Activated T-helper 2 cell treated with anti-CD3 and anti-CD28 coated beads, Interferon-gamma antibody, Interleukin-2, Interleukin-4, amounts not matched to agents 10 μg/mL and 5 μg/mL and 100 μg/mL, durations not matched to agents 14 hours and 24 hours and 36 hours (primary cell): ENCODE results near the gene NCF4. TPM values are rescaled to one million over a fixed set of nuclear protein-coding genes. Genes with fewer than 3 reads are reported as not detected.

Experiments used
- DNase-seq: peaks from one replicate; pipeline ENCODE4 v3.0.0; 2021; ENCODE audit warnings: low spot score
- H3K27ac Mint-ChIP-seq: one replicate; pipeline ENCODE4 v1.8.0; 2021; ENCODE audit warnings: mixed read lengths
- H3K27me3 Mint-ChIP-seq: one replicate; pipeline ENCODE4 v1.8.0; 2021; ENCODE audit warnings: low read depth, mixed read lengths
- H3K36me3 Mint-ChIP-seq: one replicate; pipeline ENCODE4 v1.8.0; 2021; ENCODE audit warnings: low read depth, mixed read lengths
- H3K4me1 Mint-ChIP-seq: one replicate; pipeline ENCODE4 v1.8.0; 2021; ENCODE audit warnings: low read depth, mixed read lengths
- H3K4me3 Mint-ChIP-seq: one replicate; pipeline ENCODE4 v1.8.0; 2021; ENCODE audit warnings: low read depth, mild to moderate bottlenecking, moderate library complexity, mixed read lengths
- H3K9me3 Mint-ChIP-seq: one replicate; pipeline ENCODE4 v1.8.0; 2021; ENCODE audit warnings: mixed read lengths
- intact Hi-C: fragments of 100-400 bp; cut with micrococcal nuclease; formaldehyde crosslinking; loops from one replicate; pipeline ENCODE4 v1.15.1; 2023
- total RNA-seq: library from RNA; stranded (reverse); gene quantifications from 2 replicates; pipeline ENCODE4 v1.2.3, GENCODE V29; 2022

NCF4 gene
- total RNA-seq, 1 donor from 2014 or later = 15.7 TPM

DNA sequence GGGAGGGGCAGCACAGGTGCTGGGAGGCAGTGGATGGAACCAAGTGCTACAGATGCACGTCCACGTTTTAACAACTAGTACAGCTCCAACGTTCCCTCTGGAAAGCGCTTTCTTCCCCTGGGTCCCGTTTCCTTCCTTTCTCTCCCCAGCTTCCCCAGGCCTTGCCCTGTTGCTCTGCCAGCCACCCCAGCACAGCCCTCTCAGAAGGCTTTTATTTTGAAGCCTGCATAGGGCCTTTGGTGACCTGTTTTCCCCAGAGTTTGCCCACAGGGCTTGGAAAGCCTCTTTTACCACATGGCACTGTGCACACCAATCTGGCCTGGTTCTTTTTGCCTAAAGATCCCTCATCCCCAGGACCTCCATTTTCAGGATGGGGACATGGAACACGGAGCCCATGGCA, 13.9 kb upstream of the NCF4 start:
- Mint-ChIP-seq H3K36me3 (no peaks in the 10 kb centered on the region), H3K27ac (no peak overlapping the region), H3K27me3 (peaks cover 43% of the 10 kb centered on the region), H3K4me3 (no peak overlapping the region), H3K9me3 (no peaks in the 10 kb centered on the region), H3K4me1 (no peaks in the 10 kb centered on the region)
- no peak for DNase-seq
- intact Hi-C loops = no loop called here

DNA sequence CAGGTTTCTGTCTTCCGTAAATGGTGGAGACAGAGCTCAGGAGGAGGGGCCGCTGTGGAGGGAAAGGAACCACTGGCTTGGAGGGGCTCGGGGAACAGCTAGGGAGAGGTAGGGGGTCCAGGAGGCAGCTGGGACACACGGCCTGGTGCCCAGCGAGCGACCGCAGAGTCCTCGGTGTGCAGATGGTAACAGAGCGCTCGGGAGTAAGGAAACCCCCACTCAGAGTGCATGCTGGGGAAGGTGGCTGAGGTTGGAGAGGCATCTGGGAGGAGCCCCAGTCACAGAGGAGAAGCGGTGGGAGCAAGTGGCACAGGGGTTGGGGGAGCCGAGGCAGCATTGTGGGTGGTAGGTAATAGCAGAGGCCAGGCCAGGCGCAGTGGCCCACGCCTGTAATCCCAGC, 10.8 kb upstream of the NCF4 start:
- Mint-ChIP-seq H3K4me1 (peaks cover 5% of the 10 kb centered on the region), H3K27me3 (peaks cover 20% of the 10 kb centered on the region), H3K36me3 (no peaks in the 10 kb centered on the region), H3K27ac (no peak overlapping the region), H3K9me3 (peaks cover 4% of the 10 kb centered on the region), H3K4me3 (no peak overlapping the region)
- no peak for DNase-seq
- intact Hi-C loops = no loop called here

DNA sequence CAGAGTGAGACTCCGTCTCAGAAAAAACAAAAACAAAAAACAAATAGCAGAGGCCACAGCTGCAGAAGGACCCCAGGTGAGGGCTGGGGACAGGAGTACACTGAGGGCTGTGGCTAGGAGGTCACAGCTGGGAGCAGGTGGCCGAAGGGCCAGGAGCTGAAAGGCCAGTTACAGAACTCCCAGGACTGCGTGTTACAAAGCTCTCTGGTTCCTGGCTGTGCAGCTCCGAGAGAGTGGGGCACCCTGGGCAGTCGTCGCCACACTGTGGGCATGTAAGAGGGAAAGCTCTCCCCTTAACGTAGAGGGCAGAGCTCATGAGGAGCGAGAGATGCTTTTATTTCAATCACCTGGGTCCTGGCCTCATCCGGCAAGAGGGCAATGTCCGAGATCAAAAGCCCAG, 10.1 kb upstream of the NCF4 start:
- peaks cover 17% of the 10 kb centered on the region for H3K27me3 Mint-ChIP-seq
- no peak overlapping the region for H3K27ac Mint-ChIP-seq
- intact Hi-C loops = no loop called here
- H3K36me3 Mint-ChIP-seq = no peaks in the 10 kb centered on the region
- DNase-seq = no peak
- H3K4me3 Mint-ChIP-seq = no peak overlapping the region
- H3K9me3 Mint-ChIP-seq = peaks cover 4% of the 10 kb centered on the region
- peaks cover 7% of the 10 kb centered on the region for H3K4me1 Mint-ChIP-seq

DNA sequence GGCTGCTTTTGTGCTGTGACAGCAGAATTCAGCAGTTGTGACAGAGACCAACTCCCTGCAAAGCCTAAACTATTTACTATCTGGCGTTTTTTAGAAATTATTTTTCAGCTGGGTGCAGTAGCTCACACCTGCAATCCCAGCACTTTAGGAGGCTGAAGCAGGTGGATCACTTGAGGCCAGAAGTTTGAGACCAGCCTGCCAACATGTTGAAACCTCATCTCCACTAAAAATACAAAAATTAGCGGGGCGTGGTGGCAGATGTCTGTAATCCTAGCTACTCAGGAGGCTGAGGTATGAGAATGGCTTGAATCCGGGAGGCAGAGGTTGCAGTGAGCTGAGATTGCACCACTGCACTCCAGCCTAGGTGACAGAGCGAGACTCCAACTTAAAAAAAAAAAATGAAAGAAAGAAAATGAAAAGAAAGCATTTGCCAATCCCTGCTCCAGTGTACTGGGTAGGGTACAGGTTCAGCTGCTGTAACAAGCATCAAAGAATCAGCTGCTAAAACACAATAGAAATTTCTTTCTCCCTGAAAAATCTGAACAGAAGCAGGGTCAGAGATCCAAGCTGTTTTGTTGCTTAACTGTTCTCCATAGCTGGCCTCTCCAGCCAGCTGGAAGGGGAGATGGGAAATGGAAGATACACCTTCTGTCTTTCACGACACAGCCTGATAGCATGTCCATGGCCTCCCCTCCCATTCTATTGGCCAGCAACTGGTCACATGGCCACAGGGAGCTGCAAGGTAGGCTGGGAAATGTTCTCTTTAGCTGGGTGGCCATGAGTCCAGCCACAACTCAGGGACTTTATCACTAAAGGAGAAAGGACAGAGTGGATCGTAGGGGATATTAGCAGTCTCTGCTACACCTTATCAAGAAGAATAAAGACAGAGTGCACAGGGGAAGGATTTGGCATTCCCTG, 8.5 kb upstream of the NCF4 start:
- intact Hi-C loops = no loop called here
- DNase-seq = no peak
- no peaks in the 10 kb centered on the region for H3K36me3 Mint-ChIP-seq
- peak overlapping the region; percentile 48 for H3K27ac Mint-ChIP-seq
- peaks cover 16% of the 10 kb centered on the region for H3K4me1 Mint-ChIP-seq
- H3K4me3 Mint-ChIP-seq = no peak overlapping the region
- peaks cover 4% of the 10 kb centered on the region for H3K9me3 Mint-ChIP-seq
- peaks cover 12% of the 10 kb centered on the region for H3K27me3 Mint-ChIP-seq

DNA sequence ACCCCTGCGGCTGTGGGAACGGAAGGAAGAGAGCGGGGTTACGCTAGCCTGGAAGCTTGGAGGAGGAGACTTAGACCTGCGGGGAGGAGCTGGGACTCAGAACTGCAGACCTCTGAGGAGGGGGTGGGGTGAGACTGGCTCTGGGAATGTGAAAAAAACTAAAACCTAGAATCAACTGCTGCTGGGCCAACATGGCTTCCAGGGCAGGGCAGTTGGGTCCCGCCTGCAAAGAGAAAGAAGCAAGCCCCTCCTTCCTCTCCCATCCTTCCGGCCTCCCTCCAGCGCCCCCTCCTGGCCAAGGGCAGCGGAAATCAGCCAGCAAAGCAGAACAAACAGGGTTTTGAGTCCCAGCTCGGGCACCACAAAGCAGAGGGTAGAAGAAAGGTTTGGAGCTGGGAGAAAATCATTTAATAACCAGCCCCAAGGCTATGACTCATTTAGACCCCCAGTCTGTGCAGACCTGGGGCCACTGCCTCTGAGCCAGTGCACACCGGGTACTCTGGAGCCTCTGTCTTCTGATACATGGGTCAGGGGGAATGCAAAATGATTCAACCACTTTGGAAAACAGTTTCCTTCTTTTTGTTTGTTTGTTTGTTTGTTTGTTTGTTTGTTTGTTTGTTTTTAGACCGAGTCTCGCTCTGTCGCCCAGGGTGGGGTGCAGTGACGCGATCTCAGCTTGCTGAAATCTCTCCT, 7.3 kb upstream of the NCF4 start:
- Mint-ChIP-seq H3K27ac (peak overlapping the region; percentile 66), H3K4me1 (peaks cover 18% of the 10 kb centered on the region), H3K4me3 (peak overlapping the region; percentile 14), H3K9me3 (peaks cover 4% of the 10 kb centered on the region), H3K36me3 (no peaks in the 10 kb centered on the region), H3K27me3 (peaks cover 12% of the 10 kb centered on the region)
- peak; percentile 83 for DNase-seq
- intact Hi-C loops = no loop called here

DNA sequence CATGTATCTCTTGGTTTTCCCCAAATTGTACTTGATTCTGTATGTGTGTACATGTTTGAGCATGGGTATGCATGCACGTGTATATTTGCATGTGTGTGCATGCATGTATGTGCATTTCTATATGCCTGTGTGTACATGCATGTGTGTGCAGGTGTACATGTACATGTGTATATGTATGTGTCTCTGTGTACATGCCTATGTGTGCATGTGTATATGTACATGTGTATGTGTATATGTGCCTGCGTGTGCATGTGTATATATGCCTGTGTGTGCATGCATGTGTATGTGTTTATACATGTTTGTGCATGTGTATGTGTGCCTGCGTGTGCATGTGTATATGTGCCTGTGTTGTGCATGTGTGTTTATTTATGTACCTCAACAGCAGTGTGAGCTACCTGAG, 5.3 kb upstream of the NCF4 start:
- H3K9me3 Mint-ChIP-seq = peaks cover 4% of the 10 kb centered on the region
- H3K4me3 Mint-ChIP-seq = no peak overlapping the region
- H3K36me3 Mint-ChIP-seq = no peaks in the 10 kb centered on the region
- intact Hi-C loops = no loop called here
- no peak overlapping the region for H3K27ac Mint-ChIP-seq
- peaks cover 36% of the 10 kb centered on the region for H3K4me1 Mint-ChIP-seq
- H3K27me3 Mint-ChIP-seq = peaks cover 3% of the 10 kb centered on the region
- DNase-seq = no peak

DNA sequence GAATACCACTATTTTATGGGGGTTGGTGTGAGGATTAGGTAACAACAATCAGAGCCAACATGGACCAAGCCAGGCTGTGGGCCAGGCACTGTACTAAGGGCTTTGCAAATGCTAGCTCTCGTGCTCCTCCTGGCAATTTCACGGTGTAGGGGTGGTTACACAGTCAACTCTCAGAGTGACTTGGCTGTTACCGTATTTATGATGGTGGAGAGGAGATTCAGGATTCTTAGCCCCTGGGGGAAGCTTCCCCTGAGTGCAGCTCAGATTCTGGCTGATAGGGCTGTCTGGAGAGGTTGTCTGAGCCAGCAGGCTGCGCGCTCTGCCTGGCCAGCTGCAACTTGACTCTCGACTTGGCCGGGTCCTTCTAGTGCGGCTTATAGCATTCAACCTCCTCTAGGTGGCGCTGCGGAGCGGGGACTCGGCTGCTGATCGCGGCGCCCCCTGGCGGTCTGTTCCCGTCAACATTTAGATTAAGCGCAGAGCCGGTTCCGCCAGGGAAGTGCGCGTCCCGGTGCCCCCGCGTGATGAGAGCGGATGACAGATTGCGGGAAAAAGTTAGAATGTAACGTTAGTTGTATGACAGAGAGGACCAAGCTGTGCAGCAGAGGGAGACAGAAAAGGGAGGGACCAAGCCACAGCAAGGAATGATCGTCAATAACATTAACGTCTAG, 4.5 kb upstream of the NCF4 start:
- Mint-ChIP-seq H3K4me1 (peaks cover 42% of the 10 kb centered on the region), H3K4me3 (no peak overlapping the region)

DNA sequence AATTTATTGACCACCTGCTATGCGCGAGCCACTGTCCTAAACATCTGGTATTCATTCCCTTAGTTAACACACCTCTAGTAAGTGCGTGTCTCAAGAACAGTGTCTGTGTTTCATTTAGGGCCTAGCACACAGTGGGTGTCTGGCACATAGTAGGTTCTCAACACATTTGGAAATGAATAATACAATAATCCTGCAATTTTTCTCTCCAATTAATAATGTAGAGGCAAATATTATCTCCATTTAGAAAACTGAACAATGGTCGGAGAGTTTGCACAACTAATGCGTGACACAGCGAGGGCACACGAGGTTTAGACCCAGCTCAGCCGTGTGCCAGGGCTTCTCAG, 4.0 kb upstream of the NCF4 start:
- intact Hi-C loops = loop anchor here (1.0 kb wide), 2 partner anchors 74 to 122 kb away; no protein-coding TSS in a partner anchor
- no peaks in the 10 kb centered on the region for H3K36me3 Mint-ChIP-seq
- peaks cover 4% of the 10 kb centered on the region for H3K9me3 Mint-ChIP-seq
- no peak overlapping the region for H3K4me3 Mint-ChIP-seq
- peaks cover 47% of the 10 kb centered on the region for H3K4me1 Mint-ChIP-seq
- DNase-seq = no peak
- no peaks in the 10 kb centered on the region for H3K27me3 Mint-ChIP-seq
- H3K27ac Mint-ChIP-seq = no peak overlapping the region

More for the DNA sequence above, 4.5 kb upstream of the NCF4 start:
- intact Hi-C loops = loop anchor here (1.0 kb wide), 2 partner anchors 74 to 122 kb away; no protein-coding TSS in a partner anchor
- H3K9me3 Mint-ChIP-seq = peaks cover 4% of the 10 kb centered on the region
- DNase-seq = peak; percentile 88
- no peak overlapping the region for H3K27ac Mint-ChIP-seq
- peaks cover under 1% of the 10 kb centered on the region for H3K27me3 Mint-ChIP-seq
- H3K36me3 Mint-ChIP-seq = no peaks in the 10 kb centered on the region

DNA sequence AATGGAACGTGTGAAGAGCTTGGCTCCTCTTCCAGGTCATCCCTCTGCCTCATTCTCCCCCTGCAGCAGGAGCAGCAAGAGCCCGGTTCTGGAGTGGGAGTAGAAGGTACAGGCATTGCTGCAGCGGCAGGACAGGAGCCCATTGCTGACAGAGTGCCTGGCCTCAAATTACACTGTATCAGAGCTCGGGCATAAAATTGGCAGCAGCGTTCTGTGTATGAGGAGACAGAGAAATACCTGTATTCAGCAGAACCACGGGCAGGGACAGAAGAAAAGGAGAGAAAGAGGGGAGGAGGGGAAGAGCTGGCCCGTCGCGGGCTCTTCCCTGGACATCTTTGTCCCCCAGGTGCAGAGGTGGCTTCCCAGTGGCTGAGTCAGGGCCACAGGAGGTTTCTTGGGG, 2.6 kb upstream of the NCF4 start:
- no peak for DNase-seq
- H3K36me3 Mint-ChIP-seq = no peaks in the 10 kb centered on the region
- intact Hi-C loops = no loop called here
- H3K4me3 Mint-ChIP-seq = no peak overlapping the region
- H3K27ac Mint-ChIP-seq = no peak overlapping the region
- no peaks in the 10 kb centered on the region for H3K27me3 Mint-ChIP-seq
- H3K9me3 Mint-ChIP-seq = peaks cover 1% of the 10 kb centered on the region
- H3K4me1 Mint-ChIP-seq = peaks cover 53% of the 10 kb centered on the region

DNA sequence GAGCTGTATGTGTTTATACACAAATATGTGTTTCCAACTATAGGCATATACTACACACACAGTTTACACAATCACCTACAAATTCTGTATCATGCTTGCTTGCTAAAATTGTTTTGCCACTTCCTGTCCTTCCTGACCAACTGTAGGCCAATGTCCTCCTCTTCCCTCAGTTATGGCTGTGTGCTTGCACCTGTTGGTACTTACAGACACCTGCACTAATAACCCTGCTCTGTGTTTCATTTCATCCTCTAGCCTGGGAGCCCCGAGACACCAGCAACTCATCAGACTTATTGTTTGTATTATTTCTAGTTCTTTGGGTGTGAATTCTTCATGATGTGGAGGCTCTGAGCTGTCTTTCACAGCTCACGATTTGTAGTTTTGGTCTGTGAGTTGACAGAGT, 1.8 kb upstream of the NCF4 start:
- Mint-ChIP-seq H3K27ac (peak overlapping the region; percentile 34), H3K9me3 (no peaks in the 10 kb centered on the region), H3K36me3 (peaks cover under 1% of the 10 kb centered on the region), H3K4me1 (peaks cover 50% of the 10 kb centered on the region), H3K4me3 (no peak overlapping the region), H3K27me3 (no peaks in the 10 kb centered on the region)
- no peak for DNase-seq
- intact Hi-C loops = no loop called here

DNA sequence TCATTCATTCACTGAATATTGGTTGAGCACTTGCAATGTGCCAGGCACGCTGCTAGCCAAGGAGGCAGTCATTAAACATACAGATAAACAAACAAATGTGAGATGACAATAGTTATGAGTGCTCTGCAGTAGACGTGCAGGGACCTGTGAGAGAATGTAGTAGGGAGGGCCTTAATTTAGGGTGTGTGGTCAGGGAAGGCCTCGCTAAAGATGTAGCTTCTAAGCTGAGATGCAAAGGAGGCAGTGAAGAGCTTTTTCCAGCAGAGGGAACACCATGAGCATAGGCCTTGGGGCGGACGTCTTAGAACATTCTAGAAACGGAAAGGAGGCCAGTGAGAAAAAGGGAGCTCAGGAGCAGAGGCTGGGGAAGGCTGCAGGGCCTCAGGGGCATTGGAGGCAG, 789 bp upstream of the NCF4 start:
- Mint-ChIP-seq H3K9me3 (no peaks in the 10 kb centered on the region), H3K36me3 (peaks cover 7% of the 10 kb centered on the region)
- intact Hi-C loops = loop anchor here (2.0 to 5.0 kb wide), 4 partner anchors 25 to 313 kb away; no protein-coding TSS in a partner anchor

DNA sequence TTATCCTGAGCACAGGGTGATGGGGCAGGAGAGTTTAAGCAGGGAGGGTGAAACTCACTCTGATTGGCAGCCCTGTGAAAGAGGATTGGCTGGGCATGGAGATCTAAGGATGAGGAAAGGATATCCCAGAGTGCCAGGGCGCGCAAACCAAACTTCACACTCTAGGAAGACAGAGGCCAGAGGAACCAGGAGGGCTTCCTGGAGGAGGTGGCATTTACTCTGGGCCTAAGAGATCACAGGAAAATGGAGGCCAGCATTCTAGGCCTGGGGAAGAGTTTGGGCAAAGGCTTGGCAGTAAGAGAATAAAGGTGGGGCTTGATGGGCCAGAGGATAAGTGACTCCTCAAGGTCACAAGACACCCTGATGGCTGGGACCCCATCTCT, 377 bp upstream of the NCF4 start:
- Mint-ChIP-seq H3K4me3 (peak overlapping the region; percentile 71), H3K27ac (peak overlapping the region; percentile 99), H3K4me1 (peaks cover 61% of the 10 kb centered on the region), H3K27me3 (no peaks in the 10 kb centered on the region), H3K36me3 (peaks cover 10% of the 10 kb centered on the region), H3K9me3 (no peaks in the 10 kb centered on the region)
- DNase-seq = no peak
- intact Hi-C loops = loop anchor here (2.0 to 5.0 kb wide), 4 partner anchors 24 to 314 kb away; no protein-coding TSS in a partner anchor

More for the DNA sequence above, 789 bp upstream of the NCF4 start:
- Mint-ChIP-seq H3K27ac (peak overlapping the region; percentile 99), H3K4me3 (peak overlapping the region; percentile 71), H3K4me1 (peaks cover 57% of the 10 kb centered on the region), H3K27me3 (no peaks in the 10 kb centered on the region)
- no peak for DNase-seq
